ENCODE data around the gene CBLIF.
"Not testable (repeated sequence)": the region's sequence is repeated elsewhere in the genome, so short reads cannot be mapped to it uniquely, and the experiment has no call there.

Gene CBLIF

GRCh38 chr11:59872076-59872475, 26.8 kb upstream of the CBLIF start:
- DNase-seq (ENCODE audit: insufficient read length, low spot score) (no peak), FAIRE-seq (no peak)
- no peak for TF ChIP-seq POLR2AphosphoS5 (IDR thresholded peaks at IDR 0.05; ENCODE audit: low read depth, low read length)
- TF ChIP-seq PAX5 (IDR thresholded peaks at IDR 0.05; ENCODE audit: insufficient read depth, low read length, severe bottlenecking), result no peak
- TF ChIP-seq POU2F2 (IDR thresholded peaks at IDR 0.05; ENCODE audit: low read depth, low read length), result no peak
- no peak for TF ChIP-seq SPI1 (IDR thresholded peaks at IDR 0.05; ENCODE audit: low read depth, low read length)
- no peak for TF ChIP-seq POLR2A (IDR thresholded peaks at IDR 0.05; ENCODE audit: low read depth, low read length)
- TF ChIP-seq TAF1 (IDR thresholded peaks at IDR 0.05; ENCODE audit: low read depth, low read length), result no peak

GRCh38 chr11:59867946-59868345, 22.6 kb upstream of the CBLIF start:
- DNase-seq (ENCODE audit: insufficient read length, low spot score) (no peak), FAIRE-seq (no peak)
- TF ChIP-seq TAF1 (IDR thresholded peaks at IDR 0.05; ENCODE audit: low read depth, low read length), result no peak
- TF ChIP-seq POLR2AphosphoS5 (IDR thresholded peaks at IDR 0.05; ENCODE audit: low read depth, low read length), result no peak
- no peak for TF ChIP-seq POU2F2 (IDR thresholded peaks at IDR 0.05; ENCODE audit: low read depth, low read length)
- TF ChIP-seq SPI1 (IDR thresholded peaks at IDR 0.05; ENCODE audit: low read depth, low read length), result no peak

GRCh38 chr11:59866836-59867235, 21.5 kb upstream of the CBLIF start:
- no peak for TF ChIP-seq SPI1 (IDR thresholded peaks at IDR 0.05; ENCODE audit: low read depth, low read length)
- TF ChIP-seq POLR2A (IDR thresholded peaks at IDR 0.05; ENCODE audit: low read depth, low read length), result no peak
- TF ChIP-seq POU2F2 (IDR thresholded peaks at IDR 0.05; ENCODE audit: low read depth, low read length), result no peak
- FAIRE-seq (no peak), DNase-seq (ENCODE audit: insufficient read length, low spot score) (no peak)

- no peak for TF ChIP-seq SPI1 (IDR thresholded peaks at IDR 0.05; ENCODE audit: low read depth, low read length)
- TF ChIP-seq POLR2AphosphoS5 (IDR thresholded peaks at IDR 0.05; ENCODE audit: low read depth, low read length), result no peak
- no peak for TF ChIP-seq POU2F2 (IDR thresholded peaks at IDR 0.05; ENCODE audit: low read depth, low read length)
- no peak for TF ChIP-seq TAF1 (IDR thresholded peaks at IDR 0.05; ENCODE audit: low read depth, low read length)
- TF ChIP-seq POLR2A (IDR thresholded peaks at IDR 0.05; ENCODE audit: low read depth, low read length), result no peak
- no peak for TF ChIP-seq PAX5 (IDR thresholded peaks at IDR 0.05; ENCODE audit: insufficient read depth, low read length, severe bottlenecking)
These were observed 21.1 kb upstream of the CBLIF start, which contains the start of gene TCN1 for GRCh38 chr11:59866397-59866796. TSS of gene TCN1 (minus strand) at chr11:59866487. CDS start at chr11:59866470, 17 bp downstream.

GRCh38 chr11:59865031-59865430, 19.7 kb upstream of the CBLIF start:
- FAIRE-seq (no peak), DNase-seq (ENCODE audit: insufficient read length, low spot score) (no peak)

More at GRCh38 chr11:59866397-59866796, 21.1 kb upstream of the CBLIF start, which contains the start of gene TCN1:
- no peak for DNase-seq (ENCODE audit: insufficient read length, low spot score)
- no peak for FAIRE-seq

GRCh38 chr11:59862252-59862651, 17.0 kb upstream of the CBLIF start:
- TF ChIP-seq SPI1 (IDR thresholded peaks at IDR 0.05; ENCODE audit: low read depth, low read length) (peak; percentile 67), TAF1 (IDR thresholded peaks at IDR 0.05; ENCODE audit: low read depth, low read length) (no peak)
- DNase-seq (ENCODE audit: insufficient read length, low spot score), result no peak
- no peak for FAIRE-seq

More at GRCh38 chr11:59865031-59865430, 19.7 kb upstream of the CBLIF start:
- TF ChIP-seq TAF1 (IDR thresholded peaks at IDR 0.05; ENCODE audit: low read depth, low read length), result no peak
- TF ChIP-seq POLR2A (IDR thresholded peaks at IDR 0.05; ENCODE audit: low read depth, low read length), result no peak
- TF ChIP-seq SPI1 (IDR thresholded peaks at IDR 0.05; ENCODE audit: low read depth, low read length), result no peak
- TF ChIP-seq POU2F2 (IDR thresholded peaks at IDR 0.05; ENCODE audit: low read depth, low read length), result no peak
- no peak for TF ChIP-seq PAX5 (IDR thresholded peaks at IDR 0.05; ENCODE audit: insufficient read depth, low read length, severe bottlenecking)
- no peak for TF ChIP-seq POLR2AphosphoS5 (IDR thresholded peaks at IDR 0.05; ENCODE audit: low read depth, low read length)

GRCh38 chr11:59859673-59860072, 14.4 kb upstream of the CBLIF start:
- FAIRE-seq, result no peak
- DNase-seq (ENCODE audit: insufficient read length, low spot score), result no peak
- no peak for TF ChIP-seq TAF1 (IDR thresholded peaks at IDR 0.05; ENCODE audit: low read depth, low read length)
- TF ChIP-seq SPI1 (IDR thresholded peaks at IDR 0.05; ENCODE audit: low read depth, low read length), result peak; percentile 50

- FAIRE-seq (no peak), DNase-seq (ENCODE audit: insufficient read length, low spot score) (no peak)
- TF ChIP-seq POLR2A (IDR thresholded peaks at IDR 0.05; ENCODE audit: low read depth, low read length), result no peak
- no peak for TF ChIP-seq PAX5 (IDR thresholded peaks at IDR 0.05; ENCODE audit: insufficient read depth, low read length, severe bottlenecking)
- no peak for TF ChIP-seq POLR2AphosphoS5 (IDR thresholded peaks at IDR 0.05; ENCODE audit: low read depth, low read length)
- no peak for TF ChIP-seq POU2F2 (IDR thresholded peaks at IDR 0.05; ENCODE audit: low read depth, low read length)
- TF ChIP-seq TAF1 (IDR thresholded peaks at IDR 0.05; ENCODE audit: low read depth, low read length), result no peak
- no peak for TF ChIP-seq SPI1 (IDR thresholded peaks at IDR 0.05; ENCODE audit: low read depth, low read length)
These were observed 12.4 kb upstream of the CBLIF start for GRCh38 chr11:59857439-59858434.

- TF ChIP-seq PAX5 (IDR thresholded peaks at IDR 0.05; ENCODE audit: insufficient read depth, low read length, severe bottlenecking), result no peak
- no peak for TF ChIP-seq POLR2A (IDR thresholded peaks at IDR 0.05; ENCODE audit: low read depth, low read length)
- no peak for TF ChIP-seq TAF1 (IDR thresholded peaks at IDR 0.05; ENCODE audit: low read depth, low read length)
- no peak for TF ChIP-seq SPI1 (IDR thresholded peaks at IDR 0.05; ENCODE audit: low read depth, low read length)
- TF ChIP-seq POU2F2 (IDR thresholded peaks at IDR 0.05; ENCODE audit: low read depth, low read length), result no peak
- TF ChIP-seq POLR2AphosphoS5 (IDR thresholded peaks at IDR 0.05; ENCODE audit: low read depth, low read length), result no peak
- no peak for FAIRE-seq
- no peak for DNase-seq (ENCODE audit: insufficient read length, low spot score)
These were observed 9.6 kb upstream of the CBLIF start for GRCh38 chr11:59854871-59855270.

GRCh38 chr11:59851416-59851815, 6.1 kb upstream of the CBLIF start:
- not testable (repeated sequence) for FAIRE-seq; DNase-seq (ENCODE audit: insufficient read length, low spot score)

- not testable (repeated sequence) for FAIRE-seq; DNase-seq (ENCODE audit: insufficient read length, low spot score)
These were observed 4.3 kb upstream of the CBLIF start for GRCh38 chr11:59849551-59849950.

Data from GM12891 (cell line).